ENCODE results near the gene ARHGAP33.

ARHGAP33 gene

GRCh38 chr19:35755131-35755549, 20.2 kb upstream of the ARHGAP33 start:
- H3K36me3 ChIP-seq (ENCODE audit: insufficient read depth, low read length) = peaks cover 32% of the 10 kb centered on the region
- H2AFZ ChIP-seq (ENCODE audit: low read depth, low read length) = no peak overlapping the region
- no peaks in the 10 kb centered on the region for H3K27me3 ChIP-seq (ENCODE audit: insufficient read depth, low read length)
- H3K4me3 ChIP-seq (ENCODE audit: low read length) = no peak overlapping the region
- no peaks in the 10 kb centered on the region for H3K9me3 ChIP-seq (ENCODE audit: low read length)
- peaks cover 11% of the 10 kb centered on the region for H3K4me1 ChIP-seq (ENCODE audit: insufficient read depth, low read length)

- H3K9me3 ChIP-seq (ENCODE audit: low read length) = no peaks in the 10 kb centered on the region
- H3K27me3 ChIP-seq (ENCODE audit: insufficient read depth, low read length) = no peaks in the 10 kb centered on the region
- H2AFZ ChIP-seq (ENCODE audit: low read depth, low read length) = no peak overlapping the region
- H3K4me1 ChIP-seq (ENCODE audit: insufficient read depth, low read length) = peaks cover 11% of the 10 kb centered on the region
- no peak overlapping the region for H3K4me3 ChIP-seq (ENCODE audit: low read length)
- H3K36me3 ChIP-seq (ENCODE audit: insufficient read depth, low read length) = peaks cover 34% of the 10 kb centered on the region
These were observed 19.6 kb upstream of the ARHGAP33 start for GRCh38 chr19:35755550-35756376.

- H3K9me3 ChIP-seq (ENCODE audit: low read length) = no peaks in the 10 kb centered on the region
- H3K27me3 ChIP-seq (ENCODE audit: insufficient read depth, low read length) = no peaks in the 10 kb centered on the region
- H3K4me3 ChIP-seq (ENCODE audit: low read length) = peak within 1 kb of the TSS; percentile 95
- H3K4me1 ChIP-seq (ENCODE audit: insufficient read depth, low read length) = peaks cover 11% of the 10 kb centered on the region
- peaks cover 38% of the 10 kb centered on the region for H3K36me3 ChIP-seq (ENCODE audit: insufficient read depth, low read length)
- no peak within 1 kb of the TSS for H2AFZ ChIP-seq (ENCODE audit: low read depth, low read length)
These were observed 18.8 kb upstream of the ARHGAP33 start, which contains the start of gene HSPB6 for GRCh38 chr19:35756377-35757230. HSPB6 (minus strand) TSS chr19:35757029; CDS start chr19:35757008, 21 bp downstream.

- H3K9me3 ChIP-seq (ENCODE audit: low read length) = no peaks in the 10 kb centered on the region
- peak overlapping the region; percentile 95 for H3K4me3 ChIP-seq (ENCODE audit: low read length)
- peaks cover 11% of the 10 kb centered on the region for H3K4me1 ChIP-seq (ENCODE audit: insufficient read depth, low read length)
- peaks cover 40% of the 10 kb centered on the region for H3K36me3 ChIP-seq (ENCODE audit: insufficient read depth, low read length)
- no peak overlapping the region for H2AFZ ChIP-seq (ENCODE audit: low read depth, low read length)
- H3K27me3 ChIP-seq (ENCODE audit: insufficient read depth, low read length) = no peaks in the 10 kb centered on the region
These were observed 18.1 kb upstream of the ARHGAP33 start for GRCh38 chr19:35757231-35757748.

- Histone ChIP-seq H3K9me3 (ENCODE audit: low read length) (no peaks in the 10 kb centered on the region), H3K27me3 (ENCODE audit: insufficient read depth, low read length) (no peaks in the 10 kb centered on the region), H3K36me3 (ENCODE audit: insufficient read depth, low read length) (peaks cover 34% of the 10 kb centered on the region), H3K4me1 (ENCODE audit: insufficient read depth, low read length) (peaks cover 11% of the 10 kb centered on the region), H3K4me3 (ENCODE audit: low read length) (peak within 1 kb of the TSS; percentile 95), H2AFZ (ENCODE audit: low read depth, low read length) (peak within 1 kb of the TSS; percentile 87)
These were observed 17.4 kb upstream of the ARHGAP33 start, which contains the start of gene PROSER3 for GRCh38 chr19:35757749-35758608. PROSER3 (plus strand) TSS chr19:35758176; CDS start chr19:35758216, 40 bp downstream.

- Histone ChIP-seq H3K4me3 (ENCODE audit: low read length) (no peak overlapping the region), H2AFZ (ENCODE audit: low read depth, low read length) (no peak overlapping the region), H3K4me1 (ENCODE audit: insufficient read depth, low read length) (peaks cover 11% of the 10 kb centered on the region), H3K9me3 (ENCODE audit: low read length) (no peaks in the 10 kb centered on the region), H3K36me3 (ENCODE audit: insufficient read depth, low read length) (peaks cover 27% of the 10 kb centered on the region), H3K27me3 (ENCODE audit: insufficient read depth, low read length) (no peaks in the 10 kb centered on the region)
These were observed 15.7 kb upstream of the ARHGAP33 start for GRCh38 chr19:35759697-35760096.

GRCh38 chr19:35760711-35761349, 14.5 kb upstream of the ARHGAP33 start:
- Histone ChIP-seq H3K27me3 (ENCODE audit: insufficient read depth, low read length) (no peaks in the 10 kb centered on the region), H3K4me3 (ENCODE audit: low read length) (no peak overlapping the region), H3K4me1 (ENCODE audit: insufficient read depth, low read length) (peaks cover 11% of the 10 kb centered on the region), H2AFZ (ENCODE audit: low read depth, low read length) (no peak overlapping the region), H3K36me3 (ENCODE audit: insufficient read depth, low read length) (peaks cover 36% of the 10 kb centered on the region), H3K9me3 (ENCODE audit: low read length) (no peaks in the 10 kb centered on the region)

GRCh38 chr19:35764432-35765315, 10.7 kb upstream of the ARHGAP33 start:
- no peak overlapping the region for H2AFZ ChIP-seq (ENCODE audit: low read depth, low read length)
- no peaks in the 10 kb centered on the region for H3K9me3 ChIP-seq (ENCODE audit: low read length)
- no peaks in the 10 kb centered on the region for H3K27me3 ChIP-seq (ENCODE audit: insufficient read depth, low read length)
- H3K4me3 ChIP-seq (ENCODE audit: low read length) = no peak overlapping the region
- H3K4me1 ChIP-seq (ENCODE audit: insufficient read depth, low read length) = no peaks in the 10 kb centered on the region
- H3K36me3 ChIP-seq (ENCODE audit: insufficient read depth, low read length) = peaks cover 58% of the 10 kb centered on the region

- no peak overlapping the region for H2AFZ ChIP-seq (ENCODE audit: low read depth, low read length)
- no peaks in the 10 kb centered on the region for H3K9me3 ChIP-seq (ENCODE audit: low read length)
- H3K4me3 ChIP-seq (ENCODE audit: low read length) = no peak overlapping the region
- no peaks in the 10 kb centered on the region for H3K27me3 ChIP-seq (ENCODE audit: insufficient read depth, low read length)
- H3K4me1 ChIP-seq (ENCODE audit: insufficient read depth, low read length) = no peaks in the 10 kb centered on the region
- peaks cover 48% of the 10 kb centered on the region for H3K36me3 ChIP-seq (ENCODE audit: insufficient read depth, low read length)
These were observed 8.7 kb upstream of the ARHGAP33 start for GRCh38 chr19:35766571-35767104.

- Histone ChIP-seq H3K4me1 (ENCODE audit: insufficient read depth, low read length) (no peaks in the 10 kb centered on the region), H3K27me3 (ENCODE audit: insufficient read depth, low read length) (no peaks in the 10 kb centered on the region), H2AFZ (ENCODE audit: low read depth, low read length) (no peak overlapping the region), H3K4me3 (ENCODE audit: low read length) (no peak overlapping the region), H3K36me3 (ENCODE audit: insufficient read depth, low read length) (peaks cover 41% of the 10 kb centered on the region), H3K9me3 (ENCODE audit: low read length) (no peaks in the 10 kb centered on the region)
These were observed 7.9 kb upstream of the ARHGAP33 start for GRCh38 chr19:35767288-35768081.

GRCh38 chr19:35768082-35768421, 7.3 kb upstream of the ARHGAP33 start:
- peaks cover 41% of the 10 kb centered on the region for H3K36me3 ChIP-seq (ENCODE audit: insufficient read depth, low read length)
- no peaks in the 10 kb centered on the region for H3K9me3 ChIP-seq (ENCODE audit: low read length)
- no peaks in the 10 kb centered on the region for H3K4me1 ChIP-seq (ENCODE audit: insufficient read depth, low read length)
- no peak overlapping the region for H2AFZ ChIP-seq (ENCODE audit: low read depth, low read length)
- no peaks in the 10 kb centered on the region for H3K27me3 ChIP-seq (ENCODE audit: insufficient read depth, low read length)
- H3K4me3 ChIP-seq (ENCODE audit: low read length) = no peak overlapping the region

Data from neuron (in vitro differentiated cells).